Common myeloid progenitor, CD34-positive (primary cell): Measurements from ENCODE around the gene MAP1LC3B2.

ENCODE experiments used
- CTCF ChIA-PET: fragments of 350-600 bp; sonication (Branson Sonifier 250); formaldehyde crosslinking; loops from one replicate; lab custom pipeline; 2021; ENCODE audit warnings: antibody characterized with exemption; lab: Charles Lee
- POLR2A ChIA-PET: fragments of 350-600 bp; sonication (Branson Sonifier 250); formaldehyde crosslinking; loops from one replicate; lab custom pipeline; 2021; ENCODE audit warnings: antibody characterized with exemption; lab: Charles Lee
- DNase-seq, 3 donors: peaks; one replicate each; pipeline versions ENCODE4 v3.0.0 to v3.0.0-alpha.2; 2013
- H3K27ac ChIP-seq, 2 experiments: 1 replicate in 1 of 2; 2 replicates in 1 of 2; pipeline ENCODE4 v1.7.0; 2013; ENCODE audit warnings: inconsistent platforms in 2 of 2, low read length in 2 of 2, mild to moderate bottlenecking in 2 of 2, low read depth in 1 of 2, moderate library complexity in 1 of 2; ENCODE audit not compliant: severe bottlenecking in 2 of 2, insufficient read depth in 1 of 2, poor library complexity in 1 of 2
- H3K27me3 ChIP-seq, 5 experiments: replicated peaks in 2 of 5; 1 replicate in 3 of 5; 2 replicates in 2 of 5; pipeline versions ENCODE4 v1.6.1 to v1.7.0; 2013; ENCODE audit warnings: low read length in 4 of 5, mild to moderate bottlenecking in 2 of 5, moderate library complexity in 2 of 5, inconsistent platforms in 1 of 5; ENCODE audit not compliant: insufficient read depth in 5 of 5, control insufficient read depth in 4 of 5
- H3K36me3 ChIP-seq, 4 experiments: 1 replicate in 2 of 4; 2 replicates in 2 of 4; pipeline versions ENCODE4 v1.6.1 to v1.7.0; 2013; ENCODE audit warnings: low read length in 3 of 4, control low read depth in 1 of 4, mild to moderate bottlenecking in 1 of 4; ENCODE audit not compliant: control insufficient read depth in 4 of 4, insufficient read depth in 4 of 4
- H3K4me1 ChIP-seq, 4 experiments: 1 replicate in 3 of 4; 2 replicates in 1 of 4; pipeline versions ENCODE4 v1.6.1 to v1.7.1; 2013; ENCODE audit warnings: low read length in 3 of 4, mild to moderate bottlenecking in 3 of 4, control low read depth in 1 of 4, inconsistent platforms in 1 of 4, moderate library complexity in 1 of 4; ENCODE audit not compliant: control insufficient read depth in 4 of 4, insufficient read depth in 4 of 4; ENCODE audit errors: control extremely low read depth in 1 of 4
- H3K4me3 ChIP-seq, 7 experiments: 1 replicate in 4 of 7; 2 replicates in 3 of 7; pipeline versions ENCODE4 v1.5.1 to v1.7.0; 2013; ENCODE audit warnings: mild to moderate bottlenecking in 7 of 7, low read length in 6 of 7, moderate library complexity in 6 of 7, inconsistent platforms in 2 of 7, low read depth in 2 of 7, control low read depth in 1 of 7; ENCODE audit not compliant: insufficient read depth in 4 of 7, control insufficient read depth in 1 of 7; ENCODE audit errors: extremely low read depth in 1 of 7
- H3K9me3 ChIP-seq, 5 experiments: 1 replicate in 4 of 5; 2 replicates in 1 of 5; pipeline versions ENCODE4 v1.6.1 to v1.7.1; 2013; ENCODE audit warnings: low read length in 4 of 5, mild to moderate bottlenecking in 2 of 5, inconsistent platforms in 1 of 5, low read depth in 1 of 5, moderate library complexity in 1 of 5; ENCODE audit not compliant: control insufficient read depth in 4 of 5, insufficient read depth in 2 of 5; ENCODE audit errors: control extremely low read depth in 1 of 5
- WGBS: methylation state at CpG from one replicate; pipeline ENCODE4 v1.1.5; 2013; ENCODE audit not compliant: insufficient coverage; 5-methylcytosine and 5-hydroxymethylcytosine counted together

Gene MAP1LC3B2

DNA sequence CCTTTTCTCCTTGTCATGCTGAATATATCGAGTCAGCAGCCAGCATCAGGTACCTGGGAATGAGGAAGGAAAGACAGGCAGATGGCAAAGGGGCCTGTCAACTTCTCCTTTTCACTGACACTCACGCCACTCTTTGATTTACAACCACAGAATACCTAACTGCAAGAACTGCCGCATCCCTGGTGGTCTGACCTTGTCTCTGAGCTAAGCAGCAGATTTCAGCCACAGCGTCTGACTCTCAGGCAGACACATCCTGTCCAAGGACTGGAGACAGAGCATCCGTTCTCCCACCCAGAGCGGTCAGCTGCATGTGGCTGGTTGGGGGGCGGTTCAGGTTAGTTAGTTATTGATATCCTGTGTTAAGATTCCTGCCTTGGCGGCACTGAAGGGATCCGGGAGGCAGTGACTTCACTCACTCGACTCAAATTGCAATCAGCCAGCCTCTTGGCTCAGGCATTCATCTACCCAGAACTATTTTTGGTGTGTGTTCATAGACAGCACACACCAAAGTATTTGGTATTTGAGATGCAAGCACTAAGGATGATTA is 11.2 kb upstream of the MAP1LC3B2 start:
- peak; percentile 79 to 98 (median 98) for DNase-seq
- ChIA-PET CTCF (interaction anchor here (1.0 to 3.5 kb wide), 5 partner anchors 8 to 49 kb away, joined by 3 to 44 read pairs (median 5); partner anchors contain the start of gene MAP1LC3B2), POLR2A (interaction anchor here (0.5 to 3.3 kb wide), 4 partner anchors 9 to 1788 kb away, joined by 3 to 30 read pairs (median 4); partner anchors contain the start of gene MAP1LC3B2)
- H3K36me3 ChIP-seq = no peaks in the 10 kb centered on the region
- H3K27me3 ChIP-seq = no peaks in the 10 kb centered on the region
- peak overlapping the region; percentile 19 to 76 for H3K27ac ChIP-seq
- H3K4me1 ChIP-seq = peaks cover 9 to 69% (median 25%) of the 10 kb centered on the region in 4 experiments
- no CpG with 5 or more reads among the region's 10 CpGs for WGBS
- peaks cover 0 to 2% (median 0%) of the 10 kb centered on the region in 5 experiments for H3K9me3 ChIP-seq
- peak overlapping the region in 4 of 7 experiments; percentile 19 to 64 (median 29) for H3K4me3 ChIP-seq

GRCh38 chr12:116549993-116550392 is 9.2 kb upstream of the MAP1LC3B2 start:
- Histone ChIP-seq H3K36me3 (no peaks in the 10 kb centered on the region), H3K4me1 (peaks cover 9 to 57% (median 25%) of the 10 kb centered on the region in 4 experiments), H3K27me3 (no peaks in the 10 kb centered on the region), H3K9me3 (peaks cover 0 to 7% (median 0%) of the 10 kb centered on the region in 5 experiments), H3K4me3 (no peak overlapping the region), H3K27ac (no peak overlapping the region)
- ChIA-PET CTCF (interaction anchor here (0.9 to 3.5 kb wide), 3 partner anchors 9 to 140 kb away, joined by 3 to 44 read pairs (median 3); partner anchors contain the start of gene MAP1LC3B2), POLR2A (interaction anchor here (0.6 to 3.3 kb wide), 3 partner anchors 9 to 171 kb away, joined by 3 to 30 read pairs (median 5); partner anchors contain the start of gene MAP1LC3B2)
- 100% methylated on average over 7 of the region's 10 CpGs for WGBS
- DNase-seq = no peak

DNA sequence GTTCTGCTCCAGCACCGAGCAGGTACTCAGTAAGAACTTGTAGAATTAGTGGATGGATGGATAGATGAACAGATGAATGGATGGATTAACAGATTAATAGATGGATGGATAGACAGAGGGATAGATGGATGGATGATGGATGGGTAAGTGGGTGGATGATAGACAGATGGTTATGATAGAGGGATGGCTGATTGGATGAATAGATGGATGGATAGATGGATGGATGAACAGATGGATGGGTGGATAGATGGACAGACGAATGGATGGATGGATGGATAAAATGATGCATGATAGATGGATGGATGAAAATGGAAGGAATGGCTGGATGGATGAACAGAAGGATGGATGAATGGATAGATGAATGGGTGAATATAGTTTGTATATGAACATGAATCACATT is 8.0 kb upstream of the MAP1LC3B2 start:
- Histone ChIP-seq H3K4me3 (no peak overlapping the region), H3K4me1 (peaks cover 9 to 53% (median 27%) of the 10 kb centered on the region in 4 experiments), H3K27ac (no peak overlapping the region), H3K9me3 (peaks cover 0 to 7% (median 0%) of the 10 kb centered on the region in 5 experiments), H3K36me3 (no peaks in the 10 kb centered on the region), H3K27me3 (no peaks in the 10 kb centered on the region)
- POLR2A ChIA-PET = no interaction called here
- CTCF ChIA-PET = interaction anchor here (1.0 kb wide), 1 partner anchor 56 kb away, joined by 3 read pairs; no protein-coding TSS in a partner anchor
- DNase-seq = no peak
- WGBS = 100% methylated on average over 2 of the region's 2 CpGs

GRCh38 chr12:116551619-116551951 is 7.6 kb upstream of the MAP1LC3B2 start:
- H3K36me3 ChIP-seq = no peaks in the 10 kb centered on the region
- H3K4me3 ChIP-seq = no peak overlapping the region
- no peak overlapping the region for H3K27ac ChIP-seq
- DNase-seq = no peak
- H3K9me3 ChIP-seq = peaks cover 0 to 7% (median 0%) of the 10 kb centered on the region in 5 experiments
- CTCF ChIA-PET = interaction anchor here (1.0 to 1.2 kb wide), 2 partner anchors 49 to 56 kb away, joined by 3 to 4 read pairs; no protein-coding TSS in a partner anchor
- 100% methylated on average over 1 of the region's 2 CpGs for WGBS
- H3K27me3 ChIP-seq = no peaks in the 10 kb centered on the region
- POLR2A ChIA-PET = no interaction called here
- H3K4me1 ChIP-seq = peaks cover 9 to 52% (median 29%) of the 10 kb centered on the region in 4 experiments

DNA sequence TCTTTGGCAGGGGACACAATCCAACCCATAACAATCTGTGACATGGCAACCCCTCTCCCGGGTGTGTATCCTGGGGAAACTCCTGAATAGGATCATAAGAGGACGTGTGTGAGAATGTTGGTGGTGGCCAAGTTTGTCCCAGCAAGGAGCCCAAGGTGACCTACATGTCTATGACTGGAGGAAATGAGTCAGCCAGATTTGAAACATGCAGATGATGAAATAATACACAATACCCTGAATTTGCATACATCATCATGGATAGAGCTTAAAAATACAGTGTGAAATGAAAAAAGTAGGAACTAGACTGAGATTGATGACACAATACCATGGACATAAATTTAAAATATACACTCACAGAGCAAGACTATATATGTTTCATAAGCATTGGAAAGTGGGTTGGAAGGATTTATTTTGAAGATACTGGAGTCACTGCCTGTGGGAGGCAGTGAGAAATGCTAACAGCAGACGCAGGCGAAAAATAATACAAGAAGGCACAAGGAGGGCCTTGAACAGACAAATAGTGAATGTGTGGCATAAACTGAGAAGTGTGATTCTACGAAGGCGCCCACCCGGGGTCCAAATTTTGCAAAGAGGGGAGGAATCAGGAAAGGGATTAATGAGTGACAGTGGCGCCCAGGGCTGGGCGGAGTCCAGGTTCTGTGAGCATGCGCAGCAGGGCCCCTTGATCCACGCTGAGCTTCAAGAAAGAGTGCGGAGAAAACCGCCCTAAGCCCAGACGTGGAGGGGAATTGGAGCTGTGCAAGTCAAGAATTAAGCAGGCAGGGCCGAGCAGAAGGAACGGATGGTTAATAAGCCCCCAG is 7.0 kb upstream of the MAP1LC3B2 start:
- WGBS = 96% methylated on average over 15 of the region's 16 CpGs
- Histone ChIP-seq H3K27ac (peak overlapping the region in 1 of 2 experiments; percentile 6), H3K36me3 (no peaks in the 10 kb centered on the region), H3K4me1 (peaks cover 13 to 55% (median 32%) of the 10 kb centered on the region in 4 experiments), H3K9me3 (peaks cover 0 to 7% (median 0%) of the 10 kb centered on the region in 5 experiments), H3K27me3 (no peaks in the 10 kb centered on the region), H3K4me3 (no peak overlapping the region)
- POLR2A ChIA-PET = interaction anchor here (0.6 kb wide), 1 partner anchor 89 kb away, joined by 3 read pairs; no protein-coding TSS in a partner anchor
- CTCF ChIA-PET = interaction anchor here (1.0 to 1.5 kb wide), 3 partner anchors 48 to 55 kb away, joined by 3 to 4 read pairs (median 3); no protein-coding TSS in a partner anchor
- peak; percentile 52 to 85 (median 83) for DNase-seq

GRCh38 chr12:116552773-116553373 is 6.3 kb upstream of the MAP1LC3B2 start:
- Histone ChIP-seq H3K9me3 (peaks cover 0 to 7% (median 0%) of the 10 kb centered on the region in 5 experiments), H3K27ac (peak overlapping the region in 1 of 2 experiments; percentile 6), H3K27me3 (no peaks in the 10 kb centered on the region), H3K36me3 (no peaks in the 10 kb centered on the region), H3K4me1 (peaks cover 14 to 56% (median 32%) of the 10 kb centered on the region in 4 experiments), H3K4me3 (no peak overlapping the region)
- WGBS = 98% methylated on average over 13 of the region's 17 CpGs
- ChIA-PET CTCF (interaction anchor here (1.2 to 1.5 kb wide), 2 partner anchors 47 to 50 kb away, joined by 3 to 4 read pairs; no protein-coding TSS in a partner anchor), POLR2A (interaction anchor here (0.6 kb wide), 1 partner anchor 90 kb away, joined by 3 read pairs; no protein-coding TSS in a partner anchor)
- no peak for DNase-seq
